ENCODE measurements around the gene PAIP2. TPM values are rescaled to one million over a fixed set of nuclear protein-coding genes. Genes with fewer than 3 reads are reported as not detected.

Gene PAIP2
- total RNA-seq, 1 experiment from 2014 or later = 108 TPM

GRCh38 chr5:139304391-139305324 lies 37.0 kb upstream of the PAIP2 start:
- H3K9me2 ChIP-seq (ENCODE audit: insufficient read depth) = no peaks in the 10 kb centered on the region
- BruUV-seq (replicated peaks) = no TSS peak
- no peak overlapping the region for H3K9ac ChIP-seq (ENCODE audit: low read length)
- no peak overlapping the region for H2AFZ ChIP-seq (ENCODE audit: low read depth, low read length, poor library complexity, severe bottlenecking)
- H3K4me3 ChIP-seq (replicated peaks in 1 of 2; ENCODE audit: low read depth in 1 of 2, low read length in 2 of 2) = no peak overlapping the region
- no peaks in the 10 kb centered on the region for H3K9me3 ChIP-seq (ENCODE audit: control insufficient read depth in 1 of 2, insufficient read depth in 1 of 2, low read depth in 1 of 2, low read length in 2 of 2)
- peaks cover 89% of the 10 kb centered on the region for H4K20me1 ChIP-seq (ENCODE audit: insufficient read depth)
- H3K4me1 ChIP-seq (ENCODE audit: control insufficient read depth in 1 of 2, insufficient read depth in 2 of 2, low read length in 2 of 2) = peaks cover 11 to 60% of the 10 kb centered on the region in 2 experiments
- ATAC-seq (no peak), DNase-seq (ENCODE audit: low read depth, low spot score) (no peak)
- no peak overlapping the region for H3K27ac ChIP-seq (ENCODE audit: low read depth, low read length)
- RAD21 ChIA-PET (ENCODE audit: low non-redundant PET in 1 of 2, low total read pairs in 2 of 2, uncharacterized antibody in 2 of 2, unreplicated experiment in 2 of 2) = no interaction called here
- POLR2A ChIA-PET = interaction anchor here (2.5 to 2.9 kb wide), 2 partner anchors 11 kb away, joined by 14 to 24 read pairs; partner anchors contain the start of gene MATR3
- no peaks in the 10 kb centered on the region for H3K27me3 ChIP-seq (ENCODE audit: insufficient read depth, low read length)
- H3K36me3 ChIP-seq (ENCODE audit: control insufficient read depth in 1 of 2, insufficient read depth in 2 of 2, low read length in 2 of 2) = 0 out of 4 replicates have a peak, but pooled peaks cover 0 to 7% of the 10 kb centered on the region in 2 experiments
- intact Hi-C loops (cut with micrococcal nuclease) = no loop called here
- CTCF ChIA-PET = no interaction called here
- H3K79me2 ChIP-seq (ENCODE audit: insufficient read depth, low read length) = peaks cover 100% of the 10 kb centered on the region
- H3K4me2 ChIP-seq (ENCODE audit: low read length) = no peak overlapping the region
- TF ChIP-seq, protein P1, sequence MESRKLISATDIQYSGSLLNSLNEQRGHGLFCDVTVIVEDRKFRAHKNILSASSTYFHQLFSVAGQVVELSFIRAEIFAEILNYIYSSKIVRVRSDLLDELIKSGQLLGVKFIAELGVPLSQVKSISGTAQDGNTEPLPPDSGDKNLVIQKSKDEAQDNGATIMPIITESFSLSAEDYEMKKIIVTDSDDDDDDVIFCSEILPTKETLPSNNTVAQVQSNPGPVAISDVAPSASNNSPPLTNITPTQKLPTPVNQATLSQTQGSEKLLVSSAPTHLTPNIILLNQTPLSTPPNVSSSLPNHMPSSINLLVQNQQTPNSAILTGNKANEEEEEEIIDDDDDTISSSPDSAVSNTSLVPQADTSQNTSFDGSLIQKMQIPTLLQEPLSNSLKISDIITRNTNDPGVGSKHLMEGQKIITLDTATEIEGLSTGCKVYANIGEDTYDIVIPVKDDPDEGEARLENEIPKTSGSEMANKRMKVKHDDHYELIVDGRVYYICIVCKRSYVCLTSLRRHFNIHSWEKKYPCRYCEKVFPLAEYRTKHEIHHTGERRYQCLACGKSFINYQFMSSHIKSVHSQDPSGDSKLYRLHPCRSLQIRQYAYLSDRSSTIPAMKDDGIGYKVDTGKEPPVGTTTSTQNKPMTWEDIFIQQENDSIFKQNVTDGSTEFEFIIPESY (IDR thresholded peaks at IDR 0.05; ENCODE audit: extremely low read depth, insufficient replicate concordance, low read length) = no peak
- TF ChIP-seq, protein P2, sequence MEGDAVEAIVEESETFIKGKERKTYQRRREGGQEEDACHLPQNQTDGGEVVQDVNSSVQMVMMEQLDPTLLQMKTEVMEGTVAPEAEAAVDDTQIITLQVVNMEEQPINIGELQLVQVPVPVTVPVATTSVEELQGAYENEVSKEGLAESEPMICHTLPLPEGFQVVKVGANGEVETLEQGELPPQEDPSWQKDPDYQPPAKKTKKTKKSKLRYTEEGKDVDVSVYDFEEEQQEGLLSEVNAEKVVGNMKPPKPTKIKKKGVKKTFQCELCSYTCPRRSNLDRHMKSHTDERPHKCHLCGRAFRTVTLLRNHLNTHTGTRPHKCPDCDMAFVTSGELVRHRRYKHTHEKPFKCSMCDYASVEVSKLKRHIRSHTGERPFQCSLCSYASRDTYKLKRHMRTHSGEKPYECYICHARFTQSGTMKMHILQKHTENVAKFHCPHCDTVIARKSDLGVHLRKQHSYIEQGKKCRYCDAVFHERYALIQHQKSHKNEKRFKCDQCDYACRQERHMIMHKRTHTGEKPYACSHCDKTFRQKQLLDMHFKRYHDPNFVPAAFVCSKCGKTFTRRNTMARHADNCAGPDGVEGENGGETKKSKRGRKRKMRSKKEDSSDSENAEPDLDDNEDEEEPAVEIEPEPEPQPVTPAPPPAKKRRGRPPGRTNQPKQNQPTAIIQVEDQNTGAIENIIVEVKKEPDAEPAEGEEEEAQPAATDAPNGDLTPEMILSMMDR (IDR thresholded peaks at IDR 0.05 in 2 of 3, conservative IDR thresholded peaks at IDR 0.05 in 1 of 3; ENCODE audit: borderline replicate concordance in 1 of 3, insufficient read depth in 1 of 3, low read depth in 2 of 3, low read length in 2 of 3) = no peak
- no peak for TF ChIP-seq ELF1 (IDR thresholded peaks at IDR 0.05; ENCODE audit: borderline replicate concordance, low read depth)
- TF ChIP-seq FOSL1 (IDR thresholded peaks at IDR 0.05; ENCODE audit: low read depth) = no peak
- no peak for TF ChIP-seq SP1 (IDR thresholded peaks at IDR 0.05; ENCODE audit: low read depth)
- TF ChIP-seq TCF7L2 (IDR thresholded peaks at IDR 0.05; ENCODE audit: borderline replicate concordance, extremely low read depth, insufficient read depth, insufficient read length) = no peak
- no peak for TF ChIP-seq EZH2phosphoT487 (IDR thresholded peaks at IDR 0.05; ENCODE audit: borderline replicate concordance)
- no peak for TF ChIP-seq YY1 (IDR thresholded peaks at IDR 0.05; ENCODE audit: extremely low read depth, insufficient replicate concordance, low read depth, low read length)
- no peak for TF ChIP-seq POLR2AphosphoS5 (IDR thresholded peaks at IDR 0.05; ENCODE audit: low read depth, low read length)
- no peak for TF ChIP-seq EZH2 (IDR thresholded peaks at IDR 0.05)
- TF ChIP-seq SRF (IDR thresholded peaks at IDR 0.05; ENCODE audit: low read depth) = no peak
- no peak for TF ChIP-seq SIN3A (IDR thresholded peaks at IDR 0.05; ENCODE audit: low read depth)
- no peak for TF ChIP-seq CBX3 (IDR thresholded peaks at IDR 0.05; ENCODE audit: low read depth)
- no peak for TF ChIP-seq MAX (IDR thresholded peaks at IDR 0.05)
- no peak for TF ChIP-seq CEBPB (IDR thresholded peaks at IDR 0.05; ENCODE audit: low read depth)
- TF ChIP-seq, protein P3, sequence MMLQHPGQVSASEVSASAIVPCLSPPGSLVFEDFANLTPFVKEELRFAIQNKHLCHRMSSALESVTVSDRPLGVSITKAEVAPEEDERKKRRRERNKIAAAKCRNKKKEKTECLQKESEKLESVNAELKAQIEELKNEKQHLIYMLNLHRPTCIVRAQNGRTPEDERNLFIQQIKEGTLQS (IDR thresholded peaks at IDR 0.05) = no peak
- TF ChIP-seq ZNF274 (IDR thresholded peaks at IDR 0.05; ENCODE audit: low read depth, low read length) = no peak
- TF ChIP-seq JUND (IDR thresholded peaks at IDR 0.05) = no peak
- no peak for TF ChIP-seq EGR1 (IDR thresholded peaks at IDR 0.05; ENCODE audit: low read depth)
- no peak for TF ChIP-seq POLR2A (IDR thresholded peaks at IDR 0.05; ENCODE audit: borderline replicate concordance, extremely low read depth, insufficient read depth, insufficient read length)

All from HCT116 (cell line).